Stimulated activated memory B cell treated with anti-CD40 and anti-IgM and Interleukin-4, amounts not matched to agents 10 μg/mL and 1 μg/mL and 100 μg/mL, for 72 hours (primary cell): ENCODE results near the gene ASPDH.

Source experiments
- ATAC-seq: fragments of 150-1000 bp; cut with Tn5 transposase; 2 replicates; pipeline ENCODE4 v1.10.0; 2021
- H3K27ac Mint-ChIP-seq: one replicate; pipeline ENCODE4 v1.8.0; 2022; ENCODE audit warnings: mild to moderate bottlenecking, mixed read lengths
- H3K27me3 Mint-ChIP-seq: one replicate; pipeline ENCODE4 v1.8.0; 2022; ENCODE audit warnings: mixed read lengths
- H3K36me3 Mint-ChIP-seq: one replicate; pipeline ENCODE4 v1.8.0; 2022; ENCODE audit warnings: mixed read lengths
- H3K4me1 Mint-ChIP-seq: one replicate; pipeline ENCODE4 v1.8.0; 2022; ENCODE audit warnings: mixed read lengths
- H3K4me3 Mint-ChIP-seq: one replicate; pipeline ENCODE4 v1.8.0; 2022; ENCODE audit warnings: mild to moderate bottlenecking, moderate library complexity, mixed read lengths
- H3K9me3 Mint-ChIP-seq: one replicate; pipeline ENCODE4 v1.8.0; 2022; ENCODE audit warnings: mixed read lengths

ASPDH gene

DNA sequence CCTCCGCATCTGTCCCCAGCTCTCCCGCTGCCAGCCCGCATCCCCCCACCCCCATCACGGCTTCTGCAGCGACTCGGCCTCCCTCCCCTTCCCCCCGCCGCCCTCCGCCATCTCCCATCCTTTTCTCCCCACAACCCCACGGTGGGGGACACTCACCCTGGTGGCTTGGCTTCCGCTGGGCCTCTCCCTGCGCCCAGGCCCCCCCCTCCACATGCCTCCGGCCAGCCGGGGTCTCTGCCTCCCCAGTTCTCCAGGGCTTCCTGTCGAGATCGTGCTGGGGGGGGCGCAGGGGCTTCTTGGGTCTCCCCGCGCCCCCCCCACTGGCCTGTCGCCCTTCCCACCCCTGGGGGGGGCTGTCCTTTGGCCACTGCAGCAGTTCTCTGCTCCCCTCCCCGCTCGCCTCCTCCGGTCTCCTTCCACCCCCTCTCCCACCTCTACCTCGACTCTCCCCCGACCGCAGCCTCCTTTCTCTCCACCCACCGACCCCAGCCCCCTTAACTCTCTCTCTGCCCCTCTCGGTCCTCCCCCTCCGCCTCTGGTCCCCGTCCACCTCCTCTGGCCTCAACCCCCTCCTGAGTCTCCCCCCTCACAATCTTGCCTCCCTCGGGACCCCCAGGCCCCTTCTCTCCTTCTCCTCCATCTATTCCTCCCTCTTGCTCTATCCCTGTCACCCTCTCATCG lies 37.5 kb upstream of the ASPDH start:
- Mint-ChIP-seq H3K4me3 (no peak overlapping the region), H3K4me1 (peaks cover 26% of the 10 kb centered on the region), H3K27me3 (peaks cover 83% of the 10 kb centered on the region), H3K36me3 (peaks cover 6% of the 10 kb centered on the region), H3K27ac (no peak overlapping the region), H3K9me3 (no peaks in the 10 kb centered on the region)
- no peak for ATAC-seq

DNA sequence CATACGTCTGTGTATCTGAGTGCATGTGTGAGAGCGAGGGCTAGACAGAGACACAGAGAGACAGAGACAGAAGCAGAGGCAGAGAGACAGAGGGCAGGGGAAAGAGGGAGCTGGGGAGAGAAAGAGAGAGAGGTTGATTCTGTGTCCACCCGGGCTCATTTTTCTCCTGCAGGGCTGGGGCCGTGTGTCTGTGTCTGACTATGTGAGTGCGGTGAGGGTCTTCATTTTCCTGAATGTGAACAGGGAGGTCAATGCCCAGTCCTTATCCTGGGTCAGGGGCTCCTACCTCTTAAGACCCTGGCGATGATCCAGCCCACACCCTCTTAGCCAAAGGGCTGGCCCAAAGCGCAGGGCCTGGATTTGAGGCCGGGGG lies 36.9 kb upstream of the ASPDH start:
- Mint-ChIP-seq H3K27me3 (peaks cover 77% of the 10 kb centered on the region), H3K36me3 (peaks cover 6% of the 10 kb centered on the region), H3K4me3 (no peak overlapping the region), H3K9me3 (no peaks in the 10 kb centered on the region), H3K4me1 (peaks cover 23% of the 10 kb centered on the region), H3K27ac (no peak overlapping the region)
- ATAC-seq, result no peak

DNA sequence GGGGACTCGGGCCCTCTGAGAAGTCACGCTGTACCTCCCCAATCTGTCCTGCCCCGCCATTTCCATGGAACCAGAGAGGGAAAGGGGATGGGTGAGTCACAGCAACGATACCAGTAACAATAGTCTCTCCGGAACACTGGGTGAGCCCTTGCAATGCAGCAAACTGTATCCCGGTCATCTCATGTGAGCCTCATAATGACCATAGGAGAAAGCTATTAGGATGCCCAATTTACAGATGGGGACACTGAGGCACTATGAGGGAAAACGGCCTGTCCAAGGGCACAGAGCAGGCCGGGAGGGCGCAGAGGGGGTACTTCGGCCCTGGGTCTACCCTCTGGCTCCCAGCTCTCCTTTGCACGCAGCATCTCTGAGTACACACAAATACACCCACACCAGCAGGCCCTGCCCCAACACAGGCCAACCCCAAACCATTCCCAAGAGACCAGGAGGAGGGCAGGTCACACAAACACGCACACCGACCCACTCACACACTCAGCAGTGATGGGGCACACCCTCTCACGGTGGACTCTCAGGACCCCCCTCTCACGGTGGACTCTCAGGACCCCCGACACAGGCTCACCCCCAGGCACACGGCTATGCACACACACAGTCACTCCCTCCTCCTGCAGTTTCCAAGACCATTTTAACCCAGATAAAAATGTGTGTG lies 36.3 kb upstream of the ASPDH start:
- Mint-ChIP-seq H3K27me3 (peaks cover 72% of the 10 kb centered on the region), H3K27ac (no peak overlapping the region), H3K9me3 (no peaks in the 10 kb centered on the region), H3K36me3 (peaks cover 6% of the 10 kb centered on the region), H3K4me1 (peaks cover 18% of the 10 kb centered on the region), H3K4me3 (no peak overlapping the region)
- ATAC-seq, result no peak

DNA sequence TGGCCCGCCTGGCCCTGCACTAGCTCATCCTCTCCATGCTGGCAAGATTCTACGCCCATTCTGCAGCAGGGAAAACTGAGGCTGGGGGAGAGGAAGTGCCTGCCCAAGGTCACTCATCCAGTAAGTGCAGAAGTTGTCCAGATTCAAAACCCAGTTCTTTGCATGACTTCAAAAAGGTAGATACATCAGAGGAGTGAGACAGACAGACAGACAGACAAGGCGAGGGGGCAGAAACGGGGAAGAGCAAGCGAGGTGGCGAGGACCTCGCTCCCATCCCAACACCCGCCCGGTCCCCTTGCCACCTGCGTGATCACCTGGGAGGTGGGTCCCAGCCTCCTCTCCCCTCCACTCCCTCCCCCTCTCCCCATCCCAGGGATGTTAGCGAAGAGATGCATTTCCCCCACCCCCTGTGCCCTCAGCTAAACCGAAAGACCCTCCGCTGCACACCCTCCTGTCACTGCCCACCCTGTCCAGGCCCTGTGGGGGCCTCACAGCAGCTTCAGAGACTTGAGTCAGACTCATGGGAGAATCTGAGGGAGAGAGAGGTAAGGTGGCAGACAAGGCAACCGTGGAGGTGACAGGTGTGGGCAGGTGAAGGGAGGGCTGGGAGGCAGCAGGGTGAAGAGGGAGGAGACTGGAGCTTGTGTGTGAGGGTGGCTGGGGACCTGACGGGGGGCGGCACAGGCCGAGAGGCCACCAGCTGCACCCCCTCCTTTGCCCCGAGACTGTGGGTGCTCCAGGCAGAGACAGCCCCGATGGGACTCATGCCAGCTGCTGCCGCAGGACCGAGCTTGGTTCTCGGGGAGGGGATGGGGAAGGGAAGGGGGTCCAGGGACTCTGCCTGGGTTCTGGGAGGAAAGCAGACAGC lies 35.6 kb upstream of the ASPDH start:
- no peaks in the 10 kb centered on the region for H3K9me3 Mint-ChIP-seq

DNA sequence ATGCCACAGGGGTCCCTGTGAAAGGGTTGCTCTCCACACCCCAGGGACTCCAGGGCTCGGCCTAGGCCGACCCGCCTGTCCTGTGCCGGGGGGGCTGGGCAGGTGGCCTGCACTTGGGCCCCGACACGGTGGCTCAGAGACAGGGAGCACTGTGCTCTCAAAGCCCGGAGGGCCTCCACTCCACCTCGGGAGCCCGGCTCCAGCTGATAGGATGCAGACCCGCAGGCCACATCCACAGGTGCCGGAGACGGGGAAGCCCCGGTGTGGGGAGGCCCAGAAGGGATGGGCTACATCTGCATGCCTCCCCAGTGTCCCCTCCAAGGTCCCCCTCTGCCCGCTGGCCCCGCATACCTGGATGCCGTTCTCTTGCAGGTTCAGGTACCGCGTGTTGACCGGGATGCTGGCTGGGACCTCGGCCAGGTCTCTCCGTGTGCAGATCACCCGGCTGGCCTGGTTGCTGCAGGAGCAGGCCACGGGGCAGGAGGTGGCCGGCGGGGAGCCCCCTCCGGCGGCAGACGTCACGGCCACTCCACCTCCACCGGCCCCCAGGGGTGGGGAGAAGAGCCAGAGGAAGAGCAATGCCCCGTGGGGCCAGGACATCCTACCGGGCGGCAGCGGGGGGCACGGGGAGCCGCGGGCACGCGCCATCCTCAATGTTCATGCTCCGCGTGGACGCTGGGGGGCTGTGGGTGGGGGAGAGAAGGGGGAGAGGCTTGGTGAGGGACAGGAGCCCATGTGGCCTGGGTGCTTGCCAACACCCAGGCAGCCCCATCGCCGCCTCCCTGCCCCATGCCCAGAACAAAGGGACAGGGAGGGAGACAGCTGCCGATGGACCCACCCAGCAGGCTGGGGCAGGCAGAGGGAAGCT lies 34.7 kb upstream of the ASPDH start:
- peak; percentile 21 for ATAC-seq
- Mint-ChIP-seq H3K4me3 (no peak overlapping the region), H3K27ac (no peak overlapping the region), H3K4me1 (peaks cover 17% of the 10 kb centered on the region), H3K36me3 (peaks cover 3% of the 10 kb centered on the region), H3K27me3 (peaks cover 55% of the 10 kb centered on the region), H3K9me3 (no peaks in the 10 kb centered on the region)

More for the DNA sequence above, 35.6 kb upstream of the ASPDH start:
- ATAC-seq, result no peak
- Mint-ChIP-seq H3K4me1 (peaks cover 17% of the 10 kb centered on the region), H3K27me3 (peaks cover 64% of the 10 kb centered on the region), H3K4me3 (no peak overlapping the region), H3K27ac (no peak overlapping the region), H3K36me3 (peaks cover 6% of the 10 kb centered on the region)

DNA sequence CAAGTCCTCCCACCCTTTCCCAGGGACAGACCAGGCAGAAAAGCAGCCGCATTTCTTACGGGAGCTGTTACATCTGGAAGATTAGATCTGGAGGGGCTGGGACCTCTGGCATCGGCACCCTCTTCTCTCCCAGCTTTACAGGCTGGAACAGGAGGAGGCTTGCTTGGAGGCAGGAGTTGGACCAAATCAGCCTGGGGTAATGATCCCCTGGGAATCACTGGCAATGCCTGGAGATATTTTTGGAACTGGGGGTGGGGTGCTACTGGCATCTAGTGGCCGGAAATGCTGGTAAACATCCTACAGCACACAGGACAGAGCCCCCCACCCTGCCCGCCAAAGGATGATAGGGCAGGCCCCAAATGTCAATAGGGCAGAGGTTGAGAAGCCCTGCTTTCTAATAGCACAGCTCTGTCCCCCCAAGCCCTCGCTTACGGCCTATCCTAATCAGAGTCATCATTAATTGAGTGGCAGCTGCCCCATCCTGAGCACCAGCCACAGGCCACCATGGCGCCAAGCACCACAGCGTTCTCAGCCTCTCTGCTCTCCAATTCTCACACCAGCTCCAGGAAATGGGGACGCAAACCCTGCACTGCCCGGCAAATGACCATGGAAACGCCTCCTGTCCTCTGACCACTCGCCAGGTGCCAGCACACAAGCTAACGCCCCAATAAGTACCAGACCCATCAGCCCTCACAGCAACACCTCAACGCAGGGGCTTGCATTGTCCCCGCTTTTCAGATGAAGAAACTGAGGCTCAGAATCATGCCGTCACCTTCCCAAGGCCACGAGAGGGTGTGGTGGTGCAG lies 33.9 kb upstream of the ASPDH start:
- Mint-ChIP-seq H3K4me1 (peaks cover 14% of the 10 kb centered on the region), H3K4me3 (no peak overlapping the region), H3K27ac (no peak overlapping the region), H3K9me3 (no peaks in the 10 kb centered on the region), H3K27me3 (peaks cover 47% of the 10 kb centered on the region), H3K36me3 (no peaks in the 10 kb centered on the region)
- no peak for ATAC-seq

DNA sequence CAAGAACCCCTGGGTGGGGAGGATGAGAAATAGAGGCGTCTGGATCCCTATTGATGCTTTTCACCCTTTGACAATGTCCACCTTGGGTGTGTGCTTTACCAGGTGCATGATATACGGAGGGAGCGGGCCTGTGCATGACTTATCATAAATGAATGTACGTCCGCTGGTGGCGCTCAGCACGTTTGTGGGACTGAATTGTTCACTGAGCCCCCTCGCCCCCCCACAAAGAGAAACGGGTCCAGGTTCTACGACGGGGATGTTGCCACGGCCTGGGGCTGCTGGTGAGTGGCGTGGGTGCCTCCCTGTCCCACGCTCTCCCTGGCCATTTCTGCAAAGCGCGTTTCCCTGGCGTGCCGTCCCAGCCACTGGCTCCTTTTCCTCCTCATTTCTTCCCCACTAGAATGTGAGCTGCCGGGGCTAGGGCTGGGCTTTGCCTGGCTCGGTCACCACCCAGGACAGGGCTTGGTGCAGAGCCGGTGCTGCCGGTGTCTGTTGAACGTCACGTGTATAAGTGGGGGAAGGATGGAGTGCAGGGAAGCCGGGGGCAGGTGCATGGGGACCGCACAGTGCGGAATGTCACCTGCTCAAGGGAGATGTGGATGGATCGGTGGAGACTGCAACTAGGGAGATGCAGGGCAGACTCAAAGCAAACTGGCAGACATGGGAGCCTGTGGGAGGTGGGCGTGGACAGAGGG lies 33.0 kb upstream of the ASPDH start:
- Mint-ChIP-seq H3K27ac (no peak overlapping the region), H3K4me3 (no peak overlapping the region), H3K9me3 (no peaks in the 10 kb centered on the region), H3K4me1 (peaks cover 5% of the 10 kb centered on the region), H3K36me3 (no peaks in the 10 kb centered on the region), H3K27me3 (peaks cover 45% of the 10 kb centered on the region)
- ATAC-seq, result no peak

DNA sequence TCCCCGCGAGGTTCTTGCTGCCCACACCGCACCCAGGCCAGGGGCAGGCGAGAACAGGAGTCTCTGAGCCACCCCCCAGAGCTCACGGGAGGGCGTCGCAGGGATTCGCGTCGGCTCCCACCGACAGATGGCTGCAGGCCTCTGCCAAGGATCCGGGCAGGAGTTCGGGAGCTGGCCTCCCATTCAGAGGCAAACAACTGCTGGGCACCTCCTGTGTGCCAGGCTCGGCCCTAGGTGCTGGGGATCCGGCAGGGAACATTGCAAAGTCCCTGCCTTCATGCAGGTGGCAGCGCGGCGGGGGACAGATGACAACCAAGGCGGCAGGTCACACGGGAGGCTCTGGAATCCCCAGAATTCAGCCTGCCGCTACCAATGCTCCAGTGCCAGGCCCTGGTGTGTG lies 29.2 kb upstream of the ASPDH start:
- Mint-ChIP-seq H3K4me1 (peaks cover 1% of the 10 kb centered on the region), H3K36me3 (no peaks in the 10 kb centered on the region), H3K27me3 (peaks cover 24% of the 10 kb centered on the region), H3K9me3 (no peaks in the 10 kb centered on the region), H3K4me3 (no peak overlapping the region), H3K27ac (no peak overlapping the region)
- ATAC-seq, result no peak

DNA sequence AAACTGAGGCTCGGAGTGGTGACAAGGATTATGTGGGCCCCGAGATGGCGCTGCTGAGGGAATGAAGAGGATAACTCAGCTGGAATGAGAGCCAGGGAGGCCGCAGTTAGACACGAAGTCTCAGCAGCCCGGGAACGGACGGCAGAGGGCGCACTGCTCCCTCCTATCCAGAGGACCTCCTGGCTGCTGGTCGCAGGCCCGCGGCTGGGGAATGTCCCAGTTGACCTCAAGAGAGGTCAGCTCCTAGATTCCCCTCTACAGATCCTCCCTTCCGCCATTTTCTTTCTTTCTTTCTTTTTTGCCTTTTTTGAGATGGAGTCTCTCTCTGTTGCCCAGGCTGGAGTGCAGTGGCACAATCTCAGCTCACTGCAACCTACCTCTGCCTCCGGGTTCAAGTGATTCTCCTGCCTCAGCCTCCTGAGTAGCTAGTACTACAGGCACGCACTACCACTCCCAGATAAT lies 24.1 kb upstream of the ASPDH start:
- Mint-ChIP-seq H3K27me3 (peaks cover 40% of the 10 kb centered on the region), H3K27ac (no peak overlapping the region), H3K4me3 (no peak overlapping the region), H3K36me3 (no peaks in the 10 kb centered on the region), H3K4me1 (peaks cover 6% of the 10 kb centered on the region), H3K9me3 (peaks cover 7% of the 10 kb centered on the region)
- ATAC-seq, result peak; percentile 55

DNA sequence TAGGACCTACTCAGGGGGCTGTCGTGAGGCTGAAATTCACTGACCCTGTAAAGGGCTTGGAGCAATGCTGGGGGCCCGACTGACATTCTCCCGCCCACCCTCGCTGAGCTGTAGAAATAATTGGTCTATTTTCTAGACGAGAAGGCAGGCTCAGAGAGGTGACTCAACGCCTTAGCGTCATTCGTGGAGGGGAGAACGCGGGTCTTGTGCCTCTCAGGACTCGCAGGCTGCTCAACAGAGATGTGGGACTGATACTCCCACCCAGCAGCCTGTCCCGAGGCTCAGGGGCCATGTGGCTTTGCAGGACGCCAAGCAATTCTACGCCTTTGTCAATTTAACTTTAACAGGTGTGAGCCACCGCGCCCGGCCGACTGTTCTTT lies 23.6 kb upstream of the ASPDH start:
- Mint-ChIP-seq H3K4me1 (peaks cover 6% of the 10 kb centered on the region), H3K27me3 (peaks cover 44% of the 10 kb centered on the region), H3K27ac (no peak overlapping the region), H3K36me3 (peaks cover 4% of the 10 kb centered on the region), H3K4me3 (no peak overlapping the region), H3K9me3 (peaks cover 10% of the 10 kb centered on the region)
- ATAC-seq, result no peak

DNA sequence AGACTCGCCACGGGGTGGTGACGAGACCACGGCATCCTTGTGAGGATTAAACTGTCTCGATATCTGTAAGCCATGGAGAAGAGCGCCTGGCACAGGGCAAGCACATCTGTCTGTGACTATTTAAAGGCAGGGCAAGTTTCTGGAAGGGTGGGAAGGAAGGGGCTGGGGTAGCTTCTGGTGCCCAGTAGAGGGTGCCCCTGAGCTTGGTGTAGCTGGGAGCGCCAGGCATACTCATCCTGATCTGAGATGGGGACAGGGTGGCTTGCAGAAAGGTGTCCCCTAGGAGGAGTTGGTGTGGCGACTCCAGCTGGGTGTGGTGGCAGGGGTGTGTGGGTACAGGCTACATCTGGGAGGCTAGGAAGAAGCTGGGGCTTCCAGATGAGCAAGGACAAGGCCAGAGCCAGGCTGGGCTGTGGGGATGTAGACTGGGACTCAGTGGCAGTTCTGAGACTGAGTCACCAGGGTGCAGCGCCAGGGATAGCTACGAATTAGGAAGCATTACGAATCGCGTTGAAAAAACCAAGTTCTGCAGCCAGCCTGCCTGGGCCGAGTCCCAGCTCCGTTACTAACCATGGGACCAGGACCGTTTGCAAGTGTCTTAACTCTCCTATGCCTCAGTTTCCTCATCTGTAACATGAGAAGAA lies 23.1 kb upstream of the ASPDH start:
- H3K27ac Mint-ChIP-seq, result no peak overlapping the region
- peaks cover 6% of the 10 kb centered on the region for H3K36me3 Mint-ChIP-seq
- peaks cover 44% of the 10 kb centered on the region for H3K27me3 Mint-ChIP-seq
- H3K4me1 Mint-ChIP-seq, result peaks cover 6% of the 10 kb centered on the region
- no peak for ATAC-seq
- H3K9me3 Mint-ChIP-seq, result peaks cover 13% of the 10 kb centered on the region
- H3K4me3 Mint-ChIP-seq, result no peak overlapping the region

DNA sequence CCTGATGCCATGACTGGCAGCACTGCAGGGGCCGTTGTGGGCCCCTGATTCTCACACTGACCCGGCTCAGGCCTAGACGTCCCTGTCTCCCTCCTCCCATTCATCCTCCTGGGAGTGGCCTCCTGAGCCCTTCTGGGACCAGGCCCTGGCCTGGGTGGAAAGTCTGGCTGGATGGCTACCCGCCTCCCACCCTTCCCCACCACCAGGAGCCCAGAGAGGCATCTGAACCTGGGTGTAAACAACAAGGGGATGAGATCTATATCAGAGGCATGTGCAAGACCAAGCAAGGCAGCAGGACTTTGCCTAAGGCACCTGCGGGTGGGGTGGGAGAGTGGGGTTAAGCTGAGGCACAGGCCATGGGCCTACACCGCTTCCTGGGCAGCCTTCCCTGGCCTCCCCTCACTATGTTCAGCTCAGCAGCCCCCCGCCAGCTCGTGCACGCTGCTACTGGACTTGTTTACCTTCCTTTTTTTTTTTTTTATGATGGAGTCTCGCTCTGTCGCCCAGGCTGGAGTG lies 22.0 kb upstream of the ASPDH start:
- Mint-ChIP-seq H3K27me3 (peaks cover 51% of the 10 kb centered on the region), H3K36me3 (peaks cover 6% of the 10 kb centered on the region), H3K27ac (no peak overlapping the region), H3K9me3 (peaks cover 13% of the 10 kb centered on the region), H3K4me3 (no peak overlapping the region), H3K4me1 (peaks cover 6% of the 10 kb centered on the region)
- no peak for ATAC-seq

DNA sequence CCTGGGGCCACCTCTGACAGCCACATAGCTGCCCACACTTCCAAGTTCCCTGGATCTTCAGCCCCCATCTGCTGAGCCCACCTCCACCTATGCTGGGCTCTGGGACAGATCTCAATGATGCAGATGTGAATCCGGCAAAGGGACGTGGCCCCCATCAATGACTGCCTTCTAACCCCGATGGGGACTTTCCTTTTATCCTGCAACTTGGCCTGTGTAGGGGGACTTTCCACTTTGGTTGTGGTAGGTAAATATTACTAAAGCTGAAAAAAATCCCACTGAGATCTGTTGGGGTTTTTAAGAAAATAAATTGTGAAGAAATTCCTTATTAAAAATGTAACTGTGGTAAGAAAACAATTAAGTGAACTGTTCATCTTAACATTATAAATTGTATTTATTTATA lies 20.8 kb upstream of the ASPDH start:
- H3K4me3 Mint-ChIP-seq, result no peak overlapping the region
- peaks cover 61% of the 10 kb centered on the region for H3K27me3 Mint-ChIP-seq
- H3K27ac Mint-ChIP-seq, result no peak overlapping the region
- peaks cover 13% of the 10 kb centered on the region for H3K9me3 Mint-ChIP-seq
- no peak for ATAC-seq
- H3K36me3 Mint-ChIP-seq, result peaks cover 6% of the 10 kb centered on the region
- H3K4me1 Mint-ChIP-seq, result peaks cover 6% of the 10 kb centered on the region
